Measurements from ENCODE around the gene CGN.

The CGN gene

DNA sequence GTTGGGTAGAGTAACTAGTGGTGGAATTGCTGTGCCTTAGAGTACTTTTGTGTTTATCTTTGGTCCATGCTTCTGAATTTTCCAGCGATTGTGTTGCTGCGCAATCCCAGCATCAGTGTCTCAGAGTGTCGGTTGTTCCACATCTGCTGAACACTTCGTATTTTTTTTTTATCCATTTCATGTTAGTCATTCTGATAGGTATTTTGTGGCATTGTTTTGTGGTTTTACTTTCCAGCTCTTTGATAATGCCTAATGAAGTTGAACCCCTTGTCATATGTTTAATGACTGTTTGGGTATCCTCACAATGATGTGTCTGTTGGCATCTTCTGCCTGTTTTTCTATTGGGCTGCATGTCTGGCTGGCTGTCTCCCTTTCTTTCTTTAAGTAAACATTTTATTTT is 42.5 kb downstream of the CGN start:
- DNase-seq, result no peak

DNA sequence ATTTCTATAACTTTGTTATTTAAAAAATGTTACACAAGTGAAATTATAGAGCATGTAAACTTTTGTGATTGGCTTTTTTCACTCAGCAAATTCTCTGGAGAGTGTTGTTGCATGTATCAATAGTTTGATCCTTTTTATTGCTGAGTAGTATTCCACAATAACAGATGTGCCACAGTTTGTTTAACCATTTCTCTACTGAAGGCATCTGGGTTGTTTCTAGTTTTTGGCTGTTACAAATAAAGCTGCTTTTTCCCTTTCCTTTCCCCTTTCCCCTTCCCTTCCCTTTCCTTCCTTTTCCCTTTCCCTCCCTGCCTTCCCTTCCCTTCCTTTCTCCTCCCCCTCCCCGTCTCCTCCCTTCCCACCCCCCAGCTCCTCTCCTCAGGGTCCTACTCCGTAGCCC is 44.9 kb downstream of the CGN start:
- DNase-seq, result no peak

DNA sequence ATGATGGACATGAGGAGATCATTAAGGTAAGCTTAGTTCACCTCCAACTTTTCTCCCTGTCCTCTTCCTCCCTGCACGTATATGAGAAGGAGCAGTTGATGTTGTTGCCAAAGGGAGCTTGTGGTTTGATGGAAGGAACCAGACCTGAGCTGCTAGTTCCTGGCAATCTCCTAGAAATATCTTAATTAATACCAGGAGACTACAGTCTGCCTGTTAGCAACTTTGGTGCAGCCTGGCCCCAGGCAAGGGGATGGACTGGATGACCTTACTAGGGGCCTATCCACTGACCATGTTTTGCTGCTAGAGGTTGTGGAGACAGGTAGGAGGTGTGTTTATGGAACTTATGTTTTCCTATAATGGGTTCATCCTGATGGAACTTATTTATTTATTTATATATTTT is 51.5 kb downstream of the CGN start:
- DNase-seq, result no peak

GRCh38 chr1:151563376-151563775 is 52.2 kb downstream of the CGN start:
- DNase-seq, result peak; percentile 72

- DNase-seq, result peak; percentile 83
Observed at GRCh38 chr1:151565502-151566189, 54.5 kb downstream of the CGN start.

DNA sequence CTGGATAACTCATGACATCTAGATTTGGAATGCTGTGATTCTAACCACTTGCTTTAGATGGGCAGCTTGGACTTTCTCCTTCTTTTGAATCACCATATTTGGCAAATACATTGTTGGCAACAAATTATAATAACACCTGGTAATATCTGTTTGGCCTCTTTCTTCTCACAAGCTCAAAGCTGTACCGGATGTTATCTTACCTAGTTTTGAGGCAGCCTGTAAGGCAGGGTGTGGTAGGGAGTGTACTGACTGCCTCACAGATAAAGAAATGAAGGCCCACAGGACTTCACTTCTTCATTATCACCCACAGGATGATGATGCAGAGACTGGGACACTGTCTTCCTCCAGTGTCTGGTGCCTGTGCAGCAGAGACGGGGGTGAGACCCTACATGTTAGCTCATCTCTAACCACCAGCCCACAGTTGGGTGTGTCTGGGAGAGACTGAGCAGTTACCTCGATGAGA is 57.5 kb downstream of the CGN start:
- no peak for DNase-seq

DNA sequence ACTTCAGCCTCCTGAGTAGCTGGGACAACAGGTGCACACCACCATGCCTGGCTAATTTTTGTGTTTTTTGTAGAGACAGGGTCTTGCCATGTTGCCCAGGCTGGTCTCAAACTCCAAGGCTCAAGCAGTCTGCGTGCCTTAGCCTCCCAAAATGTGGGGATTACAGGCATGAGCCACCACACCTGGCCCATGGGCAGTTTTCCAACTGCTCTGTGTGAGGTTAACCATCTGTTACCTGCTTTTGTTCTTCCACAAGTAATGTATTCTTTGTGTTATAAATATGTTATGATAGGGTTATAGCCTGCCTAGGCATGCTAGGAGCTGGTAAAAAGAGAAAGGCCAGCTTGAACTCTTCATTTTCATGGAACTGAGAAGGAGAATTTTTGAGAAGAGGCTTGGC is 59.6 kb downstream of the CGN start:
- peak; percentile 97 for DNase-seq

- DNase-seq, result no peak
Observed at GRCh38 chr1:151574575-151575529, 63.7 kb downstream of the CGN start.

- DNase-seq, result no peak
Observed at GRCh38 chr1:151577173-151577572, 66.0 kb downstream of the CGN start.

DNA sequence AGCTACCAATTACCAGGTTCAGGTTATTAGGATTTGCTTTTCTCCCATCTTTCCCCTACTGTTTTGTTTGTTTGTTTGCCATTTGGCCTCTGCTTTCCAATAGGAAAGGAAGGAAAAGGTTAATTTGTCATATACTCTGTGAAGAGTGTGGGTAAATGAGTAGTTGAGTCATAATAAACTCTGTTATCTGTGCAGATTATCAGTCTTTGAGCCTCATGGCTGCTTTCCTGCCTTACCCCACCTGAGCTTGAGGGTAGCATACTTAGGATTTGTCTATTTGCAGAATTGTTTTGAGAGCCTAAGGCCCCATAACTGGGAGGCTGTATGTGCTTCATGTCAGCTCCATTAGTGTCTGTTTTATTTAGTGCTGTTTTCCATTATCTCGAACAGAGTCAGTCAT is 67.8 kb downstream of the CGN start:
- DNase-seq, result no peak

DNA sequence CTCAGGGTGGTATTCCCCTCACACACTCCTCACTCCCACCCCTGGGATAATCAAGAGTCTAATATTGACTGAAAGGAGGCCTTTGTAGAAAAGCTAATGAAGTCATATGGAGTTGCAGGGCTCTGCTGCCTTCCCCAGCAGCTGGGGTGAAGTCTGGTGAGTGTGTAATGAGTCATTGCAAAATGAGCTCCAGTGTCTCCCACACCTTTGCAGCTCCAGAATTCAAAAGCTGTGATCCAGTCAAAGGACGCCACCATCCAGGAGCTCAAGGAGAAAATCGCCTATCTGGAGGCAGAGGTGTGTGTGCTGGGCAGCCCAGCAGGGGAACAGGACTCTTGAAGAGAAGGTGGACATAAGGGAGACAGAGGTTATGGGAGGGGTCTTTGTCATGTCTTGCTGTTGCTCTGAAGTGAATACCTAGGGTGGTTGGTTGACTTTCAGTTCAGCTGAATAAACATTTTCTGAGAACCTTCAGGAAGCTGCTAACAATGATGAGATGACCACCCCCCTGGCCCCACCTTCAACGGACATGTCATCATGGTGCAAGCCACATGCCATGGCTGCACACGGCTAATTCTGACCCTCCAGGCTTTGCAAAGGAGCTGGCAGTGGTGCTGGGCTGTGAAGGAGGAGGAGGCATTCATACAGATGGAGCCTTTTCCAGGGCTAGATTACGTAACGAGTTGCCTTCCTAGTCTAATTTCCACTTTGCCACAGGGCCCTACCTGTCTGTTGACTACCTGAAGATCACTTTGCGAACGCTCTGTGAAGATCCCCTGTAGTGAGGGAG is 68.4 kb downstream of the CGN start:
- no peak for DNase-seq

DNA sequence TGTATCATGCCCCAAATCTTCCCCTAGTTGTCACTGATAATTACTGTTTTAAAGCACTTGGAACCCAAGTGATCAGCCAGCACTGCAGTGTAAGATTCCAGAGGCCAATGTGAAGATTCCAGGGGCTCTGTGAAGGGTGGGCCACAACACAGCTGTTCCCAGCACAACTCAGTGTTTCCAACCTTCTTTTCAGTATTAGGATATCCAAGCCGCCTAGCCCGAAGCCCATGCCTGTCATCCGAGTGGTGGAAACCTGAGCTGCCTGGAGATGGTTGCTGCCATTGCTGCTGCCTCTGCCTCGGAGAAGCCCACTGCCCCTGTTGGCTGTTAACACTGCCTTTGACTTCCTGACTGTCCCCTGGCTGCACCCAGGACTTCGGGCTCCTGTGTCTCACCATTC is 70.3 kb downstream of the CGN start:
- no peak for DNase-seq

GRCh38 chr1:151581921-151582320 is 70.7 kb downstream of the CGN start:
- DNase-seq, result peak; percentile 81

DNA sequence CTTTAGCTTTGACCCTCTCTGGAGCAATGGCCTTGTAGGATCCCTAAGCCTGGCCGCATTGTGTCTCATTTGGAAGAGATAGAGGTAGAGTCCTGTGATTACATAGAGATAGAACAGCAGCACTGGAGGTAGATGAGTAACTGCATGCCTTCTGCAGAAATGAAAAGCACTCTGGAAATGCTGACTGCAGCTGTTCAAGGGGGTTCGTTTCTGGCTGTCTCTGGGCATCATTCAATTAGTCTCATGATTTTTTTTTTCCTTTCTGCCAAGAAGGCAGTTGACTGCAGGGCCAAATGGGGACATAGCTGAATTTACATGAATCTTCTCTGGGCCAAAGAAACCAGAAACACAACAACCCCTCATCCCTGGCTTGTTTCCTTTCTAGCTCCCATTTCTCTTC is 72.6 kb downstream of the CGN start:
- no peak for DNase-seq

- no peak for DNase-seq
Observed at GRCh38 chr1:151584278-151584677, 73.1 kb downstream of the CGN start.

DNA sequence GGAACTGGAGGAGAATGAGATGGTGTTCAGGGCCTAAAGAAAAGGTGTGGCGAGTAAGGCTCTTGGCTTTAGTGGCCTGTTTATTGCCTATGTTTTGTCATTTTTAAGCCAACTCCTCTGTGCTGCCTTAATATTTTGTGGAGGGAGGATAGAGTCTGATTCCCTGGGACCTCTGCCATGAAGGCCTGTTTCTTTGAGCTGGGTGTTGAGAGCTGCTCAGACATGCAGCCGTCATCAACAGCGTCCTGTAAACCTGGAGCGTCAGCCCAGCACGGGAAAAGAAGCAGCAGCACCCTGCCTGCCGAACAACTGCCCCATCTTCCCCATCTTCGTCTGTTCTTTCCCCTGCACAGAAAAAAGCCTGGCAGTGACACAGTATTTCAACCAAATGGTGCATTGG is 73.6 kb downstream of the CGN start:
- no peak for DNase-seq

- DNase-seq, result no peak
Observed at GRCh38 chr1:151585622-151586021, 74.4 kb downstream of the CGN start.

All from NCI-H69 (cell line).